ENCODE results near the gene STIL. TPM values are rescaled to one million over a fixed set of nuclear protein-coding genes. Genes with fewer than 3 reads are reported as not detected.
"Not testable (repeated sequence)": the region's sequence is repeated elsewhere in the genome, so short reads cannot be mapped to it uniquely, and the experiment has no call there.

STIL gene
- total RNA-seq, 4 donors from 2014 or later: 3.4 to 16.3 (median 6.5) TPM

GRCh38 chr1:47280142-47280541 lies 33.8 kb downstream of the STIL start:
- H3K27me3 ChIP-seq: no peaks in the 10 kb centered on the region
- WGBS, 2 donors (ENCODE audit: low coverage in 1 of 2): 95% methylated on average over 3 of the region's 3 CpGs; no CpG with 5 or more reads in 1 of the 2 donors
- no peak overlapping the region for H3K27ac ChIP-seq
- no peak overlapping the region for H3K4me3 ChIP-seq
- no peaks in the 10 kb centered on the region for H3K4me1 ChIP-seq
- TF ChIP-seq POLR2A (IDR thresholded peaks at IDR 0.05): no peak
- no peak for TF ChIP-seq EP300 (IDR thresholded peaks at IDR 0.05; ENCODE audit: low read depth)
- no peak for TF ChIP-seq POLR2AphosphoS5 (IDR thresholded peaks at IDR 0.05)
- no peak for TF ChIP-seq CTCF (IDR thresholded peaks at IDR 0.05)
- H3K36me3 ChIP-seq: peaks cover 0 to 10% (median 2%) of the 10 kb centered on the region in 4 donors
- intact Hi-C loops (cut with DNase I; ENCODE audit: low total_unique reads): no loop called here
- DNase-seq: no peak
- in situ Hi-C loops (cut with MboI; ENCODE audit: low pct_ligation_motif_present in 1 of 4, low pct_unique_long_range_greater_than_20kb in 1 of 4, low sequenced_read_pairs in 3 of 4): no loop called here
- no peaks in the 10 kb centered on the region for H3K9me3 ChIP-seq

- TF ChIP-seq CTCF (IDR thresholded peaks at IDR 0.05) (no peak), POLR2AphosphoS5 (IDR thresholded peaks at IDR 0.05) (no peak), EP300 (IDR thresholded peaks at IDR 0.05; ENCODE audit: low read depth) (no peak), POLR2A (IDR thresholded peaks at IDR 0.05) (no peak)
- H3K9me3 ChIP-seq: no peaks in the 10 kb centered on the region
- no peak overlapping the region for H3K27ac ChIP-seq
- WGBS, 2 donors (ENCODE audit: low coverage in 1 of 2): 91 to 100% methylated on average over 2 of the region's 2 CpGs
- peaks cover 0 to 10% (median 2%) of the 10 kb centered on the region in 4 donors for H3K36me3 ChIP-seq
- DNase-seq: no peak
- no peak overlapping the region for H3K4me3 ChIP-seq
- intact Hi-C loops (cut with DNase I; ENCODE audit: low total_unique reads): no loop called here
- in situ Hi-C loops (cut with MboI; ENCODE audit: low pct_ligation_motif_present in 1 of 4, low pct_unique_long_range_greater_than_20kb in 1 of 4, low sequenced_read_pairs in 3 of 4): no loop called here
- H3K27me3 ChIP-seq: no peaks in the 10 kb centered on the region
- H3K4me1 ChIP-seq: no peaks in the 10 kb centered on the region
Measured at GRCh38 chr1:47276850-47277249, 37.1 kb downstream of the STIL start.

GRCh38 chr1:47275811-47276210 lies 38.1 kb downstream of the STIL start:
- H3K27me3 ChIP-seq; intact Hi-C loops (cut with DNase I; ENCODE audit: low total_unique reads); in situ Hi-C loops (cut with MboI; ENCODE audit: low pct_ligation_motif_present in 1 of 4, low pct_unique_long_range_greater_than_20kb in 1 of 4, low sequenced_read_pairs in 3 of 4); H3K36me3 ChIP-seq; H3K4me3 ChIP-seq; DNase-seq; H3K9me3 ChIP-seq; H3K27ac ChIP-seq; H3K4me1 ChIP-seq: not testable (repeated sequence)
- 86 to 89% methylated on average over 1 to 7 of the region's 7 CpGs for WGBS, 2 donors (ENCODE audit: low coverage in 1 of 2)

- H3K4me3 ChIP-seq; H3K27me3 ChIP-seq; intact Hi-C loops (cut with DNase I; ENCODE audit: low total_unique reads); H3K36me3 ChIP-seq; H3K4me1 ChIP-seq; H3K27ac ChIP-seq; H3K9me3 ChIP-seq; DNase-seq: not testable (repeated sequence)
- in situ Hi-C loops (cut with MboI; ENCODE audit: low pct_ligation_motif_present in 1 of 4, low pct_unique_long_range_greater_than_20kb in 1 of 4, low sequenced_read_pairs in 3 of 4): loop anchor here in 1 of 4 donors (10.0 kb wide), 1 partner anchor 71 kb away; the partner anchor contains the start of gene PDZK1IP1
- WGBS, 2 donors (ENCODE audit: low coverage in 1 of 2): 99 to 100% methylated on average over 8 of the region's 8 CpGs
Measured at GRCh38 chr1:47265529-47265928, 48.4 kb downstream of the STIL start.

- Histone ChIP-seq H3K36me3 (no peaks in the 10 kb centered on the region), H3K4me3 (no peak overlapping the region), H3K4me1 (no peaks in the 10 kb centered on the region), H3K27ac (no peak overlapping the region), H3K9me3 (no peaks in the 10 kb centered on the region), H3K27me3 (no peaks in the 10 kb centered on the region)
- in situ Hi-C loops (cut with MboI; ENCODE audit: low pct_ligation_motif_present in 1 of 4, low pct_unique_long_range_greater_than_20kb in 1 of 4, low sequenced_read_pairs in 3 of 4): loop anchor here in 1 of 4 donors (10.0 kb wide), 1 partner anchor 68 kb away; the partner anchor contains the start of gene PDZK1IP1
- peak; percentile 53 for DNase-seq
- intact Hi-C loops (cut with DNase I; ENCODE audit: low total_unique reads): no loop called here
- TF ChIP-seq EP300 (IDR thresholded peaks at IDR 0.05; ENCODE audit: low read depth) (no peak), CTCF (IDR thresholded peaks at IDR 0.05) (peak; percentile 41 to 66 (median 57))
- 77 to 80% methylated on average over 1 of the region's 1 CpG for WGBS, 2 donors (ENCODE audit: low coverage in 1 of 2)
Measured at GRCh38 chr1:47262787-47263413, 51.0 kb downstream of the STIL start.

Data from transverse colon (tissue), 4 donors.